Measurements from ENCODE around the gene TBRG1.

Gene TBRG1

DNA sequence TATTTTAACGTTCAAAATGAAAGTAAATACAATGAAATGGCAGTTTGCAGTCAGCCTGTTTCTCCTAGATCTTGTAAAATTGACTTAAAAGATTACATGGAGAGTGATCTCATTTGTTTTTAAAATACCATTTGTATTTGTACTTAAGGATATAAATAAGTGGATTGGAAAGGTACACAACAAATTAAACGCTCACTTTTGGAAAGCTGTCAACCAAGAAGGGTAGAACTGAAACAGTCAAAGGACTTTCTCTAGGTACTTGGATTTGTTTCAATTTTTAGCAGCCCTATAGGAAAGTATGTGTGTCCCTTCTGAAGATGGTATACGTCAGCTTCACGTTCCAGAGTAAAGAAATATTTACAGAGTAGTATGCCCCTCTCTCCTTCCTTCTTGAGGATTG lies 7.3 kb downstream of the TBRG1 start:
- no peak for TF ChIP-seq CTCF (IDR thresholded peaks at IDR 0.05; ENCODE audit: insufficient read depth, low read depth, low read length, missing control alignments)
- DNase-seq (ENCODE audit: low read depth), result no peak
- H3K4me3 ChIP-seq (ENCODE audit: low read length), result no peak overlapping the region

DNA sequence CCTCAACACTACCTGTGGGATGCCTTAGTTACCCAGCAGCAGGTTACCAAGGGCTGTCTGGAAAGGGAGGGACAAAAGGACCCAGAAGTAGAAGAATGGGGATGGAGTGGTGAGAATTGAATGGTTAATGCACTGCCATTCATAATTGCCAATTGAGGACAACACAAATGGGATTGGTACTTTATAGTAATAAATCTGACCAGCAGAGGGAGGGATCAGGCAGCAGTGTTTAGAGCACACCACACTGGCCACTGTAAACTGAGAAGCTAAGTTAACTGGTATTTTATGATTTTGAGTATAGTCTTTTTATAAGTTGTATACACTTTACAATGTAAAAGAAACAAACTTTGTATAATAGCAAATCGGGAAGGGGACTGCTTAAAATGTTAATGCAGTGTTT lies 10.7 kb downstream of the TBRG1 start:
- TF ChIP-seq CTCF (IDR thresholded peaks at IDR 0.05; ENCODE audit: insufficient read depth, low read depth, low read length, missing control alignments), result peak; percentile 45
- DNase-seq (ENCODE audit: low read depth), result no peak
- no peak overlapping the region for H3K4me3 ChIP-seq (ENCODE audit: low read length)

DNA sequence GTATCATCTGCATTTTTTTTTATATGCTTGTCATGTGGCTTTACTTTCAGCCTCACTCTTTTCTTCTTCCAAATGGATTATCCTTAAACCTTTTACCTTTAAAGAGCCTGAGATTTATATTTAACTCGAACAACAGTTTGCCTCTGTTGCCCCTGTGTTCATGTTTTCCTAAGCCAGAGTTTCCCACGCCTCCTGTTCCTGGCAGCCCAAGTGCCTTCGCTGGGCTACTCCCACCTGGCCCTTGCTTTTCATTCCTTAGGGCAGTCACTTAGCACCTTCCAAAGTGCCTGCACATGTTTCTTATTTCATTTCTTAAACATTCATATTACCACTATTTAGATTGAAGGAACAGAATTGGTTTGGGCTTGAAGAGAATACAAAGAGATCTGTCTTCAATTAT lies 13.3 kb downstream of the TBRG1 start:
- no peak for DNase-seq (ENCODE audit: low read depth)
- TF ChIP-seq CTCF (IDR thresholded peaks at IDR 0.05; ENCODE audit: insufficient read depth, low read depth, low read length, missing control alignments), result no peak
- H3K4me3 ChIP-seq (ENCODE audit: low read length), result no peak overlapping the region

- no peak overlapping the region for H3K4me3 ChIP-seq (ENCODE audit: low read length)
These were observed 15.8 kb downstream of the TBRG1 start for GRCh38 chr11:124638500-124638899.

DNA sequence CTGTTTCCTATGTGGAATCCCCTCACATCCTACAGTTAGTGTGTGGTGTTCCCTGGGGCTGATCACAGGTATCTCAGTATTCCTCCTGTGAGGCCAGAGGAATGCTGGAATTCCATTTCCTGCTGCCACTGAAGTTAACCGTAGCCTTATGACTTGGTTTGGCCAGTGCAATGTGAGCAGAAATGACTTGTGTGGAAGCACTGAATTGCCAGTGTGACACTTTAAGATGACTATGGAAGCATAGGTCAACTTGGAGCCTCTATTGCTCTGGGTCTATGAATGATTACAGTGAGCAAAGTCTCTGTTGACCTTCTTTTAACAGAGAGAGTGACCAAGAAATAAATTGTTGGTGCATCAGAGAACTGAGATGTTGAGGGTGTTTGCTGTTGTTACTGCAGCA lies 16.5 kb downstream of the TBRG1 start:
- no peak overlapping the region for H3K4me3 ChIP-seq (ENCODE audit: low read length)
- TF ChIP-seq CTCF (IDR thresholded peaks at IDR 0.05; ENCODE audit: insufficient read depth, low read depth, low read length, missing control alignments), result no peak
- DNase-seq (ENCODE audit: low read depth), result no peak

More at GRCh38 chr11:124638500-124638899, 15.8 kb downstream of the TBRG1 start:
- DNase-seq (ENCODE audit: low read depth), result no peak
- TF ChIP-seq CTCF (IDR thresholded peaks at IDR 0.05; ENCODE audit: insufficient read depth, low read depth, low read length, missing control alignments), result no peak

DNA sequence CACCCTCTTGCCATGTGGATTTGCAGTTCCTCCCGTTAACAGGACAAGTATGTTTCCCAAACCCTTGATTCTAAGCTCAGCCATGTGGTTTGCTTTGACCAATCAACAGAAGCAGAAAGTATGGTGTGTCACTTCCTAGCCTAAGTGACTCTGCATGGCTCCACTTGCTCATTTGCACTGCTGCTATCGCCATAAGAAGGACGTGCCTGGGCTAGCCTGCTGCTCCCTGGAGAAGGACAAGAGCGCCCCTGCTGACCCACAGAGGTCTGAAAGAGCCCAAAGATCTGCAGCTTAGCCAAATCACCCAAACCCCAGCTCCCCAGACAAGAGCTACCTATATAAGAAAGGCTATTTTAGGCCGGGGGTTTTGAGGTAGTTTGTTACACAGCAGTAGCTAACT lies 18.0 kb downstream of the TBRG1 start:
- DNase-seq (ENCODE audit: low read depth), result peak; percentile 48
- no peak overlapping the region for H3K4me3 ChIP-seq (ENCODE audit: low read length)
- no peak for TF ChIP-seq CTCF (IDR thresholded peaks at IDR 0.05; ENCODE audit: insufficient read depth, low read depth, low read length, missing control alignments)

DNA sequence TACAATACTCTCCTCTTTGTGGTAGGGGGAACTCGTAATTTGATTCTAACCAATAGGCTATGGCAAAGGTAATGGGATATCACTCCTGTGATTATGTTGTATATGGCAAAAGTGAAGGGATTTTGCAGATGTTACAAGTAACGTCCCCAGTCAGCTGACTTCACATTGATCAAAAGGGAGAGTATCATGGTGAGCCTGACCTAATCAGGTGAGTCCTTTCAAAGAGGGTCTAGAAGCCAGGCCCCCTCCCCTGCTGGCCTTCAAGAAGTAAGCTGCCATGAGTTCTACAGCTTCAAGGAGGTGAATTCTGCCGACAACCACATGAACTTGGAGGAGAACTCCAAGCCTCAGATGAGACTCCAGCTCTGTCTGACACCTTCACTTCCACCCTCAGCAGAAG lies 20.0 kb downstream of the TBRG1 start:
- DNase-seq (ENCODE audit: low read depth), result no peak
- no peak for TF ChIP-seq CTCF (IDR thresholded peaks at IDR 0.05; ENCODE audit: insufficient read depth, low read depth, low read length, missing control alignments)
- no peak overlapping the region for H3K4me3 ChIP-seq (ENCODE audit: low read length)
